ENCODE data around the gene SLC10A7.

DNA sequence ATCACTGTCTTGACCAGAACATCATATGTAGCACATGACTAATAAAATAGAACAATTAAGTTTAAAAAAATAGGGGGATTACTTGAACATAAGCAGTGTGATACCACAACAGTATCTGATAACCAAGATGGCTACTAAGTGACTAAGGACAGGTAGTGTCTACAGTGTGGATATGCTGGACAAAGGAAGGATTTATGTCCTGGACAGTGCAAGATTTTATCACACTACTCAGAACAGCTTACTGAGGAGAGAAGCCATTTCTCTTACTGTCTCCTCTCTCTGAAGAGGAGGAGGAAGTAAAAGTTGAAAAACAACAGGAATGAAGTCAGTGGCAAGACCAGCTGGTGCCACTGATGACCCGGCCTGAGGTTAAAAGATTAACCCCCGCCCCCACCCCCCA is 4.0 kb upstream of the SLC10A7 start:
- TF ChIP-seq, protein P1, sequence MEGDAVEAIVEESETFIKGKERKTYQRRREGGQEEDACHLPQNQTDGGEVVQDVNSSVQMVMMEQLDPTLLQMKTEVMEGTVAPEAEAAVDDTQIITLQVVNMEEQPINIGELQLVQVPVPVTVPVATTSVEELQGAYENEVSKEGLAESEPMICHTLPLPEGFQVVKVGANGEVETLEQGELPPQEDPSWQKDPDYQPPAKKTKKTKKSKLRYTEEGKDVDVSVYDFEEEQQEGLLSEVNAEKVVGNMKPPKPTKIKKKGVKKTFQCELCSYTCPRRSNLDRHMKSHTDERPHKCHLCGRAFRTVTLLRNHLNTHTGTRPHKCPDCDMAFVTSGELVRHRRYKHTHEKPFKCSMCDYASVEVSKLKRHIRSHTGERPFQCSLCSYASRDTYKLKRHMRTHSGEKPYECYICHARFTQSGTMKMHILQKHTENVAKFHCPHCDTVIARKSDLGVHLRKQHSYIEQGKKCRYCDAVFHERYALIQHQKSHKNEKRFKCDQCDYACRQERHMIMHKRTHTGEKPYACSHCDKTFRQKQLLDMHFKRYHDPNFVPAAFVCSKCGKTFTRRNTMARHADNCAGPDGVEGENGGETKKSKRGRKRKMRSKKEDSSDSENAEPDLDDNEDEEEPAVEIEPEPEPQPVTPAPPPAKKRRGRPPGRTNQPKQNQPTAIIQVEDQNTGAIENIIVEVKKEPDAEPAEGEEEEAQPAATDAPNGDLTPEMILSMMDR (conservative IDR thresholded peaks at IDR 0.05 in 1 of 2, IDR thresholded peaks at IDR 0.05 in 1 of 2; ENCODE audit: low read depth in 1 of 2, low read length in 2 of 2) = no peak
- no peak for TF ChIP-seq EZH2 (IDR thresholded peaks at IDR 0.05; ENCODE audit: low read length, missing control alignments)
